Measurements from ENCODE around the gene ATG10.

Gene ATG10

GRCh38 chr5:82296929-82297328 lies 325.1 kb downstream of the ATG10 start:
- POLR2A ChIA-PET, result no interaction called here
- DNase-seq (ENCODE audit: extremely low spot score), result no peak
- CTCF ChIA-PET, result no interaction called here

DNA sequence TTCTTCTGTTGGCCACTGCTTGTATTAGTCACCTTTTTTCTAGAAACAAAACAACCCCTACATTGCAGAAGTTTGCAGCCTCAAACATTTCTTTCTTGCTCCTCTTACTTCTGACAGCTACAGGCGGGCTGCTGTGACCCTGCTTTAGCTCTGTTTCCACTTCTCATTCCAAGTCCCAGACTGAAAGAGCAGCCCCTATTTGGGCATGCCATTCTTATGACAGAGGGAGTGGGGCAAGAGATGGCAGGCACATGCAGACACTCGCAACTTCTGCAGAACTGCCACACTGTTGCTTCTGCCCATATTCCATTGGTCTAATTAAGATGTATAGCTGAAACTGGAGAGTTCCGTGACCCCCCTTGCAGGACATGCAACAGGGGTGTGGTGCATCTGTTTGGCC lies 325.9 kb downstream of the ATG10 start:
- no peak for TF ChIP-seq PKNOX1 (IDR thresholded peaks at IDR 0.05)
- no peak for DNase-seq (ENCODE audit: extremely low spot score)
- CTCF ChIA-PET, result no interaction called here
- POLR2A ChIA-PET, result interaction anchor here (1.5 kb wide), 1 partner anchor 20 kb away, joined by 6 read pairs; the partner anchor contains the start of gene RPS23

More at GRCh38 chr5:82296929-82297328, 325.1 kb downstream of the ATG10 start:
- no peak for TF ChIP-seq ARNT (IDR thresholded peaks at IDR 0.05)
- TF ChIP-seq FOXK2 (IDR thresholded peaks at IDR 0.05), result no peak
- no peak for TF ChIP-seq L3MBTL2 (conservative IDR thresholded peaks at IDR 0.05)
- no peak for TF ChIP-seq TARDBP (IDR thresholded peaks at IDR 0.05)
- TF ChIP-seq ZNF384 (IDR thresholded peaks at IDR 0.05), result no peak

DNA sequence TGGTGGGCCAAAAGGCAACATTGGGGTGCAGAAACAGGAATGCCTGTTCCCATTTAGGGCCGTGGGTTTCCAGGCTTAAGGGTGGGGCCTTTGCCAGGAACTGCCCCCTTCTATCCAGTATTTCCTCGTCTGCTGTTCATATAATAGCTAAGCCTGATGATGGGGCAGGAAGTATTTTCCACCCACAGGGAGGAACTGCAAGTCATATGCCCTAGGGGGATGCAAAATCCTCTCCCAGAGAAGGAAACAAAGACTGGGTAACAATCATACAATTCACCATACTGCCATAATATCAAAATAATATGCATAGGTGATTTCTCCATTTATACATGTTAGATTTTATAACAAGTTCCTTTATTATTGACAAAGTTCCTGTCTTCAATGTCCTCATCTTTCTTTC lies 326.8 kb downstream of the ATG10 start:
- CTCF ChIA-PET, result no interaction called here
- DNase-seq (ENCODE audit: extremely low spot score), result no peak
- POLR2A ChIA-PET, result interaction anchor here (1.5 kb wide), 1 partner anchor 21 kb away, joined by 6 read pairs; the partner anchor contains the start of gene RPS23
- TF ChIP-seq NFRKB (IDR thresholded peaks at IDR 0.05), result no peak
- TF ChIP-seq BHLHE40 (IDR thresholded peaks at IDR 0.05; ENCODE audit: borderline replicate concordance), result no peak
- TF ChIP-seq L3MBTL2 (conservative IDR thresholded peaks at IDR 0.05), result no peak
- no peak for TF ChIP-seq ZNF384 (IDR thresholded peaks at IDR 0.05)
- TF ChIP-seq PKNOX1 (IDR thresholded peaks at IDR 0.05), result no peak
- TF ChIP-seq SUZ12 (IDR thresholded peaks at IDR 0.05), result no peak
- TF ChIP-seq SP1 (IDR thresholded peaks at IDR 0.05), result no peak
- TF ChIP-seq HDGF (IDR thresholded peaks at IDR 0.05; ENCODE audit: borderline replicate concordance), result no peak
- no peak for TF ChIP-seq ELF4 (IDR thresholded peaks at IDR 0.05)
- TF ChIP-seq LEF1 (IDR thresholded peaks at IDR 0.05; ENCODE audit: borderline replicate concordance), result no peak
- TF ChIP-seq CTBP1 (IDR thresholded peaks at IDR 0.05; ENCODE audit: borderline replicate concordance), result no peak
- no peak for TF ChIP-seq TARDBP (IDR thresholded peaks at IDR 0.05)

- CTCF ChIA-PET, result no interaction called here
These were observed 329.4 kb downstream of the ATG10 start for GRCh38 chr5:82301190-82301589.

More at GRCh38 chr5:82301190-82301589, 329.4 kb downstream of the ATG10 start:
- no peak for DNase-seq (ENCODE audit: extremely low spot score)
- POLR2A ChIA-PET, result no interaction called here
- TF ChIP-seq CTBP1 (IDR thresholded peaks at IDR 0.05; ENCODE audit: borderline replicate concordance) (no peak), FOXA1 (IDR thresholded peaks at IDR 0.05) (no peak), PKNOX1 (IDR thresholded peaks at IDR 0.05) (no peak), NFRKB (IDR thresholded peaks at IDR 0.05) (no peak), ARNT (IDR thresholded peaks at IDR 0.05) (no peak), SP1 (IDR thresholded peaks at IDR 0.05) (no peak), TARDBP (IDR thresholded peaks at IDR 0.05) (no peak), SUZ12 (IDR thresholded peaks at IDR 0.05) (no peak), BHLHE40 (IDR thresholded peaks at IDR 0.05; ENCODE audit: borderline replicate concordance) (no peak), ZNF384 (IDR thresholded peaks at IDR 0.05) (no peak), FOXM1 (IDR thresholded peaks at IDR 0.05; ENCODE audit: borderline replicate concordance) (no peak), LEF1 (IDR thresholded peaks at IDR 0.05; ENCODE audit: borderline replicate concordance) (no peak), FOXK2 (IDR thresholded peaks at IDR 0.05) (no peak), ELF4 (IDR thresholded peaks at IDR 0.05) (no peak)

Data from HEK293T (cell line).